HFFc6 (cell line): ENCODE data around the gene MAD1L1. TPM values are rescaled to one million over a fixed set of nuclear protein-coding genes. Genes with fewer than 3 reads are reported as not detected.
"Not testable (repeated sequence)": the region's sequence is repeated elsewhere in the genome, so short reads cannot be mapped to it uniquely, and the experiment has no call there.

Source experiments
- DNase-seq: peaks from one replicate; pipeline ENCODE4 v3.0.0-alpha.2; 2018
- H3K27ac Mint-ChIP-seq: 2 replicates; pipeline ENCODE4 v1.8.0; 2020; ENCODE audit warnings: mild to moderate bottlenecking, mixed read lengths
- H3K27me3 Mint-ChIP-seq: 2 replicates; pipeline ENCODE4 v1.8.0; 2021; ENCODE audit warnings: mild to moderate bottlenecking, moderate library complexity, mixed read lengths; ENCODE audit not compliant: insufficient read depth
- H3K36me3 Mint-ChIP-seq: 2 replicates; pipeline ENCODE4 v1.8.0; 2021; ENCODE audit warnings: low read depth, mixed read lengths
- H3K4me1 Mint-ChIP-seq: 2 replicates; pipeline ENCODE4 v1.8.0; 2020; ENCODE audit warnings: low read depth, mixed read lengths
- H3K4me3 Mint-ChIP-seq: 2 replicates; pipeline ENCODE4 v1.8.0; 2020; ENCODE audit warnings: mild to moderate bottlenecking, moderate library complexity, mixed read lengths
- H3K9me3 Mint-ChIP-seq: 2 replicates; pipeline ENCODE4 v1.8.0; 2020; ENCODE audit warnings: mild to moderate bottlenecking, mixed read lengths
- CTCF ChIP-seq: fragments of 200-600 bp; sonication (generic); IDR thresholded peaks from 2 replicates; pipeline ENCODE4 v1.5.0; 2021; ENCODE audit warnings: antibody characterized with exemption, mild to moderate bottlenecking
- total RNA-seq, 6 experiments: library from RNA; stranded (reverse); fragmentation: NEBNext Ultra II Directional; extraction: Animal tissue kit (Norgen Biotek cat#: 25700); gene quantifications; 2 replicates in 1 of 6; 3 replicates in 5 of 6; pipeline ENCODE4 v1.2.3, GENCODE V29; 2021

Gene MAD1L1
- total RNA-seq, 6 experiments from 2014 or later, result 34.6 to 44.8 (median 40.2) TPM

GRCh38 chr7:2272031-2272430, 39.3 kb upstream of the MAD1L1 start:
- H3K36me3 Mint-ChIP-seq, result peaks cover 7% of the 10 kb centered on the region; the same call in 1 of the 2 replicates
- no peak overlapping the region for H3K4me3 Mint-ChIP-seq
- TF ChIP-seq CTCF, result no peak
- peaks cover 1% of the 10 kb centered on the region; the same call in 1 of the 2 replicates for H3K27me3 Mint-ChIP-seq
- no peak for DNase-seq
- H3K4me1 Mint-ChIP-seq, result peaks cover 18% of the 10 kb centered on the region
- no peak overlapping the region; the same call in 1 of the 2 replicates for H3K27ac Mint-ChIP-seq
- no peaks in the 10 kb centered on the region for H3K9me3 Mint-ChIP-seq

DNA sequence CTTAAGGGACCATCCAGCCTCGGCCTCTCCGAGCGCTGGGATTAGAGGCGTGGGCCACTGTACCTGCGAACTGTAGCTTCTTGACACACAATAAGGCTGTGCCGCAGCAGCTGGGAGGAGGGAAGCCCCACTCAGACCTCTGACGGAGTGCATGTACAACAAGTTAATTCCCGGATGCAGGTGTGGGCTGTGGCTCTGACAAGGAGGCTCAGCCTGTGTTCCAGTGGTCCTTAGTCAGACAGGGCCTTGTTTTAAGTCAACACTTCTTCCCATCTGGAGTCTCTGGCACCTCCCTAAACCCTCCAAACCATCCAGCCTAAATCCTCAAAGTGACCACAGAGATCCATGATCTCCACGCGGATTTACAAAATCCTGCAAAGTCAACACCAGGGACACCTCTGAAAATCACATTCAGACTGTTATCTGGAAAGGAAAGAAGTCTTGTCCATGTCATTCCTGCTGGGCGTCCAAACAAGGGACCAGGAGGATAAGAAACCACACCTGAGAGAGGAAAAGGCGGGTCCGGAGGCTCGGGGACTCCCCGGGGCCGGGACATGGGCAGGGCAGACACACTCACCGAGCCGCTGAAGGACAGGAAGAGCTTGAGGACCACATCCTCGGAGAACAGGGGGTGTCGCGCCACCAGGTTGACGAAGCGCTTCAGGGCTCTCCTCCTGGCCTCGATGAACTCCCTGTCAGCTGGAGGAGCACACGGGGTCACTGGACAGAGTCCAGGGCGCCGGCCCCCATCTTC, 38.7 kb upstream of the MAD1L1 start:
- TF ChIP-seq CTCF, result no peak
- peaks cover 24% of the 10 kb centered on the region for H3K4me1 Mint-ChIP-seq
- no peak for DNase-seq
- peaks cover 1% of the 10 kb centered on the region; the same call in 1 of the 2 replicates for H3K27me3 Mint-ChIP-seq
- H3K4me3 Mint-ChIP-seq, result no peak overlapping the region
- H3K27ac Mint-ChIP-seq, result no peak overlapping the region
- no peaks in the 10 kb centered on the region for H3K9me3 Mint-ChIP-seq
- H3K36me3 Mint-ChIP-seq, result 0 out of 2 replicates have a peak, but pooled peaks cover 4% of the 10 kb centered on the region

- no peak for TF ChIP-seq CTCF
- no peak for DNase-seq
- H3K27ac Mint-ChIP-seq, result peak overlapping the region; percentile 75
- peaks cover 25% of the 10 kb centered on the region for H3K4me1 Mint-ChIP-seq
- H3K4me3 Mint-ChIP-seq, result no peak overlapping the region; the same call in 1 of the 2 replicates
- H3K27me3 Mint-ChIP-seq, result no peaks in the 10 kb centered on the region
- no peaks in the 10 kb centered on the region for H3K9me3 Mint-ChIP-seq
- 0 out of 2 replicates have a peak, but pooled peaks cover 4% of the 10 kb centered on the region for H3K36me3 Mint-ChIP-seq
Measured at GRCh38 chr7:2270495-2270894, 37.8 kb upstream of the MAD1L1 start.

GRCh38 chr7:2269991-2270460, 37.3 kb upstream of the MAD1L1 start:
- Mint-ChIP-seq H3K27ac (peak overlapping the region; percentile 75), H3K4me1 (peaks cover 25% of the 10 kb centered on the region), H3K36me3 (0 out of 2 replicates have a peak, but pooled peaks cover 4% of the 10 kb centered on the region), H3K9me3 (no peaks in the 10 kb centered on the region), H3K4me3 (peak overlapping the region; percentile 71), H3K27me3 (no peaks in the 10 kb centered on the region)
- DNase-seq, result no peak
- no peak for TF ChIP-seq CTCF

GRCh38 chr7:2269089-2269990, 36.6 kb upstream of the MAD1L1 start:
- not testable (repeated sequence) for H3K9me3 Mint-ChIP-seq, H3K36me3 Mint-ChIP-seq, H3K27me3 Mint-ChIP-seq
- DNase-seq, result peak; percentile 23
- Mint-ChIP-seq H3K27ac (peak overlapping the region; percentile 84), H3K4me1 (peaks cover 25% of the 10 kb centered on the region), H3K4me3 (peak overlapping the region; percentile 71)
